HUDEP-2 (cell line): ENCODE results near the gene SLC22A14.
A peak's percentile ranks its signal among the peaks of the same experiment; 100 is the strongest.
"Not testable (repeated sequence)": the region's sequence is repeated elsewhere in the genome, so short reads cannot be mapped to it uniquely, and the experiment has no call there.

Experiments
- DNase-seq, 76 experiments: peaks; one replicate each; lab custom pipeline; 2025; ENCODE audit not compliant: unreplicated experiment in 76 of 76; lab: John Stamatoyannopoulos, UW

The SLC22A14 gene

DNA sequence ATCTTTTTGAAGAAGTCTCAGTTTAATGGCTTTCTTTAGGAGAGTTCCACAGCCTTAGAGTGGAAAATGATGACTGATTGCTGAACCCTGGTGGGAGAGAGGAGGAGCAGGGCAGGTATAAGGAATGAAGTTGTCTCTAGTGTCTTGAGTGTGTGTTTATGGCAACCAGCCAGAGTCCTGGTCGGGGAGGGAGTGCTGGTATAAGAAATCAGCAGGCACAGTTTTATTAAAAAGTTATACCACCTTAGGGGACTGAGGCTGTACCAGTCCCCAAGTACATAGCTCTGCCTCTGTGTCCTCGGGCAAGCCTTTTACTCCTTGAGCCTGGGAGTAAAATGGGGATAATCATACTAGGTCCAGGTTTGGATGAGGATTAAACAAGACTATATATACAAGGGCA, 29.8 kb downstream of the SLC22A14 start:
- no peak for DNase-seq

DNA sequence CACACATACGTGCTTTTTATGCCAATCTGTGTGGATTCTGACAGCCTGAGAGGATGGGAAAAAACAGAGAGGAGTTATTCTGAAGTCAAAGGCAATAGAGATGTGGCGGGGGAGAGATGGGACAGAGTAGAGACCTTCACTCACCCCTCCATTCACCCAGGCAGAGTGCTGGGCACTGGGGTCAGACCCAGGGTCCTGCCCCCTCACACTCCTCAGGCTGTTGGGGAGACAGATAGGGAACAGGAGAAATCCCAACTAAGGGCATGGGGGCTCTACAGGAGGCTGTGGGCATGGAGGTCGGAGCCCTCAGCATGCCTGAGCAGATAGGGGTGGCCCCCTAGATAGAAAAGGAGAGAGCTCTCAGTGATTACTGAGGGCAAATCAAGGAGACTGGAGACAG, 30.3 kb downstream of the SLC22A14 start:
- DNase-seq: no peak

- no peak for DNase-seq
These were observed 31.2 kb downstream of the SLC22A14 start for GRCh38 chr3:38313263-38313662.

DNA sequence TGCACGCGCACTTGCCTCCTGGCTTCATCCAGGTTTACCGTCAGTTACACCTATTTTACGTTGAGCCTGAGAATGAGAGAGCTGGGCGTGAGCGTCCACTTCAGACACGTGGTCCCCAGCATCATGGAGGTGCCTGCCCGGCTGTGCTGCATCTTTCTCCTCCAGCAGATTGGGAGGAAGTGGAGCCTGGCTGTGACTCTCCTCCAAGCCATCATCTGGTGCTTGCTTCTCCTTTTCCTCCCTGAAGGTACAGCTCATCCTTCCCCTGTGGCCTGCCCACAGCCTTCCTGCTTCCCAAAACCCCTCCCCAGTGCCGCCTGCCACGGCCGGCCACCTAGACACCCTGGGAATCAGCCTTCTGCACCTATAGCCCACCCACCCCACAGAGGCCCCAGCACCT, 31.6 kb downstream of the SLC22A14 start:
- DNase-seq: no peak

- no peak for DNase-seq
These were observed 32.1 kb downstream of the SLC22A14 start for GRCh38 chr3:38314112-38314763.

GRCh38 chr3:38314764-38315487, 32.8 kb downstream of the SLC22A14 start:
- DNase-seq: no peak

GRCh38 chr3:38315488-38316230, 33.6 kb downstream of the SLC22A14 start:
- no peak for DNase-seq

DNA sequence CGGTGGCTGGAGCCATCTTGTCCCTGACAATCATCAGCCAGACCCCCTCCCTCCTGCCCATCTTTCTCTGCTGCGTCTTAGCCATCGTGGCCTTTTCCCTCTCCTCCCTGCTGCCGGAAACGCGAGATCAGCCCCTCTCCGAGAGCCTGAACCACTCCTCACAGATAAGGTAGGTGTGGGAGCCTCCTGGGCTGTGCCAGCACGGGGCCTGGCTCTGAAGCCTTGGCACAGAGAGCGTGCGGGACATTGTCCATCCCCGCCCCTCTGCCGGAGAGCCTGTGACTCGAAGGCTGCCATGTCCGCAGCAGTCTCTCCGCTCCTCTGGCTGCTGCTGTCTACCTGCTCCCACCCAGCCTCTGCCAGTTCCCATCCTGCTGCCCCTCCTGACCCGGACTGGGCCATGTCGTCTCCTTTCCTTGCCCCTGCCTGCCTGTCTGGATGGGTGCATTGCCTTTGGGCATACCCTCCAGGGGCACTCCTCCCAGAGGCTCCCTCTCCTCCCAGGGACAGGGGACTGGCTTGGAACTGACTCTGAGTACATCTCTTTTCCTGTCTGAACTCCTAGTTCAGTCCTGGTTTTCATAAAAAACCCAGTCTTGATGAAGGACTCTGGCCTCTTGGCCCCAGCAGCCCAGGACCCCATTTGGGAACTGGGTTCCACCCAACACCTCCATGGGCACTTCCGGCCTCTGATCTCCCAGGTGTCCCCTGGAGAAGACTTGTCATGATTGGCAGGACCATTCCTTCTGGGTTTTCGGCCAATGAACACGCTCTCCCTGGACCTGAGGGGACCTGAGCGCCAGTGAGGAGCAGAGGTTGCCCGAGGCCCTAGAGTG, 34.5 kb downstream of the SLC22A14 start:
- no peak for DNase-seq

DNA sequence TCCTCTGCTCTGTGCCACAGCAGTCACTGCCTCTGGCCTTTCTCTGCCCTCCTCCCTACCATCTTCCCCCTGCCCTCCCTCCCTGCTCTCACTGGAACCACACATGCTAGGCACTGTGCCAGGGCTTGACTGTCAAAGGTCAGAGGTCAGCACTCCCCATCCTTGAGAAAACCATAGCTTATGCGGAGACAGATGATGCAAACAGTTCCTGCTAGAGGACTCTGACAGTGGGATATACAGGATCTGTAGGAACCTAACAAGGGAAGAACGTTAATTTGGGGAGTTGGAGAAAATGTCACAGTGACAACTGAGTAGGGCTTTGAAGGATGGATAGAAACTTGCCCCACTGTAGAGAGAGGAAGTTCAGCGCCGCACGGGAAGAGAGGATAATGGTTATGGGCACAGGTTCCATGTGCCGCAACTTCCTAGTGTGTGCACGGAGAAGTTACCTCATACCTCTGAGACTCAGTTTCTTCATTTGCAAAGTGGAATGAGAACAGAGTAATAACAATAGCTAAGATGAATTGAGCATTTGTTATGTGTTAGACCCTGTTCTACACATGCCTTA, 35.2 kb downstream of the SLC22A14 start:
- DNase-seq: peak in 1 of 76 experiments; percentile 6

DNA sequence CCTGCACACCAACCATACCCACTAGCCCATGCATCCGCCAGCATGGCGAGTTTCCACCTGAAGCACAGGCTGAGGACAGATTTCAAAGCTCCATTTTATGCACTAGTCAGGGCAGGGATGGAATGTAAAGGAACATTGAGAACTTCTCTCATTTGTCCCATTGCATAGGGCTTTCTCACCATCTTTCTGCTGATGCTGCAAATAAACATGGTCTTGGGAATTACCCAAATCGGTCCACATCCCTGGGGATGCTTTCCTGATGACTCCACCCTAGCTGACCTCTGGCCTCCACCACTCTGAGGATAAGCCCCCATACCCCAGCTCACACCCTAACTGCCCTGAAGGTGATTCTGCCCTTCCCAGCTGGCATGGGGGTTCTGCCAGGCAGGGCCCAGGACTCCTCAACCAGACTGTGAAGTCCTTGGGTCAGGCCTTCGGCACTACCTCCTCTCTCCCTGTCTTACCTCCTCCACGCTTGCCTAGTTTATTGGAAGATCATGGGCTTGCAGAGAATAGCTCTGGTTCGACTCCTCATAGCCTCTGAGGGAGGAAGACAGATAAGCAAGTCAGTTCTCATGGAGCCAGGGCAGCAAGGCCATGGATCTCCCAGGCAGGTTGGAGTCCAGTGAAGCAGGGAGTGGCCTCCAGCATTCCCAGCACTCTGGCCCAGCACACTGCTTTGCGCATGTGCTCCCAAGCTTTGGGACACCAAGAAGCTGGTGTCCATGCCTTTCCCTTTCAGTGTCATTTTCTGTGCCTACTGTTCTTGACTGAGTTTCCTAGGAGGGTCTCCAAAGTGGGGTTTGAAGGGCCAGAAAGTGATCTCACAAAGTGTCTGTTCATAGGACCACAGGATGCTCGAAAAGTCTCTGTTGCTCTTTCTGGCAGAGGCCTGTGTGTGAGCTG, 36.9 kb downstream of the SLC22A14 start:
- DNase-seq: no peak

- not testable (repeated sequence) for DNase-seq
These were observed 38.5 kb downstream of the SLC22A14 start for GRCh38 chr3:38320638-38321037.

GRCh38 chr3:38323060-38323459, 41.0 kb downstream of the SLC22A14 start:
- DNase-seq: no peak

DNA sequence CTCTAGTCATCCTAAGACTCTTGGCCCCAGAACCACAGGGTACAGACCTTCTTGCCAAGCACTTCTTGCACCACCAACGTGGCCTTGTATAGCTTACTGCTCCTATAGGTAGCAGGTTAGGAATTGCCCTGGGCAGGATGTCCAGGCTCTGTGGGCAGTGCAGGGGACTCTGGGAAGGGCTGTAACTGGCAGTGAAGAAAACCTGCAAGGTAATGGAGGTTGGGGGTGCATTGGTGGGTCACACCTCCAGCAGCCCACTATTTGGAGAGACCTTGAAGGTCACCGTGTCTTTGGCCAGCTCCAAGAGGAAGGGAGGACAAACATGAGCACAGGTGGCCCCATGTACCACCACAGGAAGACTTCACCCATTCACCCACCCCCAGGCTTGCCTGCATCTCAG, 43.2 kb downstream of the SLC22A14 start:
- DNase-seq: no peak

DNA sequence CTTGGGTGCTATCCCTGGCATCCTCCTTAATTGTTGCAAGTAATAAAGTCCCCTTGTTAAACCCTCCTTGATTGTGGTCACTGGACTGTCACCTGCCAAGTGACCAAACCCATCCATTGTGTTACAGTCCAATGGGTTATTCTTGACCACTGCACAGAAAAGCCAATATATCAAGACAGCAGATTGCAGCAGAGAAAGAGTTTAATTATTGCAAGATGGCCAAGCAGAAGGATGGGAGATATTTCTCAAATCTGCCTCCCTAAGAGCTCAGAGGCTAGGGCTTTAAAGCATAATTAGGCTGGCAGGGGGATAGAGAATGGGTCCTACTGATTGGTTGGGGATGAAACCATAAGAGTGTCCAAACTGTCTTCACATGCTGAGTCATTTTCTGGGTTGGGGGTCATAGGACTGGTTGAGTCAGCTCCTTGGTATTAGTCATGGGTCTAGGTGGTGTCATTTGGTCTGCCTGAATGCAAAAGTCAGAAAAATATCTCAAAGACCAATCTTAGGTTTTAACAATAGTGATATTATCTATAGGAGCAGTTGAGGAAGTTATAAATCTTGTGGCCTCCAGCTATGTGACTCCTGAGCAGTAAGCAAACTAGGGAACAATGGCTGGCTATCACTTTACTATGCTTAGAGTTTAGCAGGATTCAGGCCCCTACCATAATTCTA, 45.4 kb downstream of the SLC22A14 start:
- DNase-seq: peak in 1 of 76 experiments; percentile 7

DNA sequence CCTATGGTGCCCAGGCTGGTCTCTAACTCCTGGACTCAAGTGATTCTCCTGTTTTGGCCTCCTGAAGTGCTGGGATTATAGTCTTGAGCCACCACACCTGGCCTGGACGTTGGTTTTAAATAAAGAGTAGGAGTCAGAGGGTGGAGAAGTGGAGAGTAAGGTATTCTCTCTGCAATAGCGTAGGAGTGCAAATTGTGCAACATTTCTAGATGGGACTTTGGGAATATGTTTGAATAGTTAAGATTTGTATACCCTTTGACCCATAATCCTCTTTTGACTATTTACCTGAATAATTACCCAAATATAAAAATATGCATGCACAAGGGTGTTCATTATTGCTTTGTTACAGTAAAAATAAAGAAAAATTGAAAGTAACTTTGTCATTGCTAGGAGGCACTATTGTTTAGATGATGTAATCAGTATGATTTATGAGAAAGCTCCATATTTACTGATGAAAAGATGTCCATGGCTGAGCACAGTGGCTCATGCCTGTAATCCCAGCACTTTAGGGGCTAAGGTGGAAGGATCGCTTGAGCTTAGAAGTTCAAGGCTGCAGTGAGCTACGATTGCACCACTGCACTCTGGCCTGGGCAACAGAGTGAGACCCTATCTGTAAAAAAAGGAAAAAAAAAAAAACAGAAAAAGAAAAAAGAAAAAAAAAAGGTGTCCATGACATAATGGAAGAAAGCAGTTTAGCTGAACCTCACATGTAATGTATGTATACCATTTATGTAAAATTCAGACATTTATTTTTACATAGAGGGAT, 49.3 kb downstream of the SLC22A14 start:
- no peak for DNase-seq

DNA sequence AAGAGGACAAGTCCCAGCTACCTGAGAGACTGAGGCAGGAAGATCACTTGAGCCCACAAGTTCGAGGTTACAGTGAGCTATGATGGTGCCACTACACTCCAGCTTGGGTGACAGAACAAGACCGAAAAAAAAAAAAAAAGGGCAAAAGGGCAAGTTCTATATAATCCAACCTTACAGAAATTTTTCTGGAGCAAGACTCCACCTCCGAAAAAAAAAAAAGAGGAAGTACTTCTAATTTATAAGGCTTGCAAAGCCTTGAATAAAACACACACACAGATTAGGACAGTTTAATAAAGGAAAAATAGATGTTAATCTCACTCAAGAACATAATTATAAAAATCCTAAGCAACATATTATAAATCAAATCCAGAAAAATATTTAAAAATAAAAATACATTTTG, 50.1 kb downstream of the SLC22A14 start:
- DNase-seq: no peak

DNA sequence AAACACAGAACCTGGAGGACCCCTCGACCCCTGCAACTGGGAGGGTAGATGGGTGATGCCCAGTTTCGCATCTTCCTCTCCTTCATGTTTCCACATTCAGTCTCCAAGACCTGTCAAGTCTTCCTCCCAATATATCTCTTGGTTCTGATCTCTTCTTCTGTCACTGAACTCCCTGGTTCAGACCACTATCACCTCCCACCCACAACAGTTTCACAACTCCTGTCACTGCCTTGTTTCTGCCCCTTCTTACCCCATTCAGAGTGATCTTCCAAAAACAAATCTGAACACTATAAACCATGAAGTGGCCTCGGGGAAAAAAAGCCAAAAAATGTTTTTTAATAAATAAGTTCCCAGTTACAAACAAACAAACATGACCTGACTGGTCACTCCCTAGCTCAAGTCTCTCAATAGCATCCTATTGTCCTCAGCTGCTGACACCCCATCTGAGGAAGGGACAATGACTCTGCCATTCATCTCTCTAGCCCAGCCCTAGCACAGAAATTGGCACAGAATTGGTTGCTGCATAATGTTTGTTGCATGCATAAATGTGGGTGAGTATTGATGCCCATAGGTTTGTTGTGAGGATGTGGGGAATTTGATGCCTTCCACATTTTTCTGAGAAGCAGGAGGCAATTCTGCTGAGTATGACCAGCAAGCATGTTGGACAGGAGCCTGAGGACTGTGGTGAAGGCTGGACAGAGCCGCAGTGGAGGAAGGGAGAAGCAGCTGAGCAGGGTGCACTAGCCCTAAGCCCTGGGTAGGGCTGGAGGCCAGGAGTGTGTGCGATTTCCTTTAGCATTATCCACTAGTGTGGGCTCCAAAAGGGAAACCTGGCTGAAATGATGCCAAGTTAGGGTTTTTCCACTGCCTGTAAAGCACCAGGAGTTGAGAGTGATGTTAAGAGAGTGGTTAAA, 52.3 kb downstream of the SLC22A14 start:
- DNase-seq: no peak
